IPS DF 19.7 (cell line): ENCODE data around the gene KRTAP10-8.
"Not testable (repeated sequence)": the region's sequence is repeated elsewhere in the genome, so short reads cannot be mapped to it uniquely, and the experiment has no call there.

Experiments
- DNase-seq: peaks from one replicate; pipeline ENCODE4 v3.0.0-alpha.2; 2013; ENCODE audit warnings: low read depth, low spot score

The KRTAP10-8 gene

GRCh38 chr21:44612029-44612486 is at the start of gene KRTAP10-8:
Gene KRTAP10-8, plus strand, starts transcription at chr21:44612079. Its CDS starts 22 bp downstream, at chr21:44612101.
- DNase-seq = no peak

GRCh38 chr21:44564099-44564498 is 47.8 kb upstream of the KRTAP10-8 start:
- no peak for DNase-seq

GRCh38 chr21:44564886-44565598 is 46.8 kb upstream of the KRTAP10-8 start:
- DNase-seq = no peak

- DNase-seq = no peak
These were observed 45.5 kb upstream of the KRTAP10-8 start for GRCh38 chr21:44566403-44566802.

- DNase-seq = no peak
These were observed 44.3 kb upstream of the KRTAP10-8 start for GRCh38 chr21:44567481-44568171.

GRCh38 chr21:44568261-44568660 is 43.6 kb upstream of the KRTAP10-8 start:
- no peak for DNase-seq

GRCh38 chr21:44568667-44569556 is 43.0 kb upstream of the KRTAP10-8 start:
- no peak for DNase-seq

- DNase-seq = no peak
These were observed 41.9 kb upstream of the KRTAP10-8 start for GRCh38 chr21:44569861-44570517.

GRCh38 chr21:44571296-44571695 is 40.6 kb upstream of the KRTAP10-8 start:
- DNase-seq = no peak

GRCh38 chr21:44571844-44572782 is 39.8 kb upstream of the KRTAP10-8 start:
- DNase-seq = no peak

GRCh38 chr21:44572959-44573583 is 38.8 kb upstream of the KRTAP10-8 start:
- DNase-seq = no peak

- DNase-seq = not testable (repeated sequence)
These were observed 38.0 kb upstream of the KRTAP10-8 start, which contains the start of gene KRTAP10-4 for GRCh38 chr21:44573630-44574456. Gene KRTAP10-4, plus strand, starts transcription at chr21:44573729. Its CDS starts 30 bp downstream, at chr21:44573759.

GRCh38 chr21:44574457-44575306 is 37.2 kb upstream of the KRTAP10-8 start:
- no peak for DNase-seq

- no peak for DNase-seq
These were observed 36.4 kb upstream of the KRTAP10-8 start for GRCh38 chr21:44575307-44576024.

- no peak for DNase-seq
These were observed 35.9 kb upstream of the KRTAP10-8 start for GRCh38 chr21:44576025-44576420.

- no peak for DNase-seq
These were observed 33.4 kb upstream of the KRTAP10-8 start for GRCh38 chr21:44578371-44579055.
